HG03354 (cell line): ENCODE measurements around the gene CSF3.

ENCODE experiments used
- ATAC-seq: cut with Tn5 transposase; IDR thresholded peaks from one replicate; pipeline ENCODE4 v1.9.1; 2021; ENCODE audit warnings: mild to moderate bottlenecking; ENCODE audit not compliant: unreplicated experiment, poor library complexity, severe bottlenecking

The CSF3 gene

DNA sequence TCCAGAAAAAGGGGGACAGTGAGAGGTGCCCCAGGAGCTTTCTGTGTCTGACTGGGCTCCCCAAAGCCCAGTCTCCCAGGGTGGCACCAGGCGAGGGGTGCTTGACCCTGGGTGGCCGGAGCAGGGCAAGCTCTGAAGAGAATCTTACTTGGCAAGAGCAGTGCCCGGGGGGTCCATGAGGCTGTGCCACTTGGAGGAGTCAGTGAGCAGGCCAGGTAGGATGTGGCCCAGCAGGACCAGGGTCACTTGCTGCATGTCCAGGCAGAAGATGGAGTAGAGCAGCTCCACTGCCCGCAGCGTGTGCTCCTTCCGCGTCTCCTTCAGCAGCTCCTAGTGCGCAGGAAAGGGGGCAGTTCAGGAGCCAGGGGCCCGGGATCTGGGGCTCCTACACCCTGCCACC is 7.3 kb downstream of the CSF3 start:
- no peak for ATAC-seq

DNA sequence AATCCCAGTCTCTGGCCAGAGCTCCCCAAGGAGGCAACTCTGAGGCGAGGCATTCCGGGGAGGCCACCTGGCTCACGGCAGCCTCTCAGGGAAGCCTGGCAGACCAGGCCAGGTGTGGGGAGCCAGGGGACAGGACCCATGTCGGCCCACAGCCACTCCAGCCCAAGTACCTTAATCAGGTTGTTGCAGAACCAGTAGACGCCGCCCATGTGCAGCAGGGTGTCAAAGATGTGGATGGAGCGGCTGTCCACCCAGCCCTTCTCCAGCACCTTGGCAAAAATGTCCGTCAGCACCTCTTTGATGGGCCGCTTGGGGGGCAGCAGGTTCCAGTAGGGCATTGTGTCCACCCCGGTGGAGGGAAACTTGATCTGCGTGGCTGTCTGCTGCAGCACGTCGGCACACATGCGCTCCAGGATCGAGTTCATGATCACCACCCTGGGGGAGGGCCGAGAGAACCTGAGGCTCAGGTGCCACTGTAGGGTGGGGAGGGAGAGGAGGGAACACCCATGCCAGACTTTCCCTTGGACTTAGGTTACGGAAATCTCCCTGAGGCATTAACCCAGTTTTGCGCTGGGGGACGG is 7.8 kb downstream of the CSF3 start:
- ATAC-seq, result no peak

- ATAC-seq, result no peak
These were observed 8.5 kb downstream of the CSF3 start for GRCh38 chr17:40023590-40024292.

DNA sequence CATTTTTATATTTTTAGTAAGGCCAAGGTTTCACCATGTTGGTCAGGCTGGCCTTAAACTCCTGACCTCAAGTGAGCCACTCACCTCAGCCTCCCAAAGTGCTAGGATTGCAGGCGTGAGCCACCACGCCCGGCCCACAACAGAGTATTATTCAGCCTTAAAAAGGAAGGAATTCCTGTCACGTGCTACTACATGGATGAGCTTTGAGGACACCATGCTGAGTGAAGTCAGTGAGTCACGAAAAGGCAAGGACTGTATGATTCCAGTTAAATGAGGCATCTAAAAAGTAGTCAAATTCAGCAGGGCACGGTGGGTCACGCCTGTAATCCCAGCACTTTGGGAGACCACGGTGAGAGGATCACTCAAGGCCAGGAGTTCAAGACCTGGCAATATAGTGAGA is 9.7 kb downstream of the CSF3 start:
- ATAC-seq, result no peak

DNA sequence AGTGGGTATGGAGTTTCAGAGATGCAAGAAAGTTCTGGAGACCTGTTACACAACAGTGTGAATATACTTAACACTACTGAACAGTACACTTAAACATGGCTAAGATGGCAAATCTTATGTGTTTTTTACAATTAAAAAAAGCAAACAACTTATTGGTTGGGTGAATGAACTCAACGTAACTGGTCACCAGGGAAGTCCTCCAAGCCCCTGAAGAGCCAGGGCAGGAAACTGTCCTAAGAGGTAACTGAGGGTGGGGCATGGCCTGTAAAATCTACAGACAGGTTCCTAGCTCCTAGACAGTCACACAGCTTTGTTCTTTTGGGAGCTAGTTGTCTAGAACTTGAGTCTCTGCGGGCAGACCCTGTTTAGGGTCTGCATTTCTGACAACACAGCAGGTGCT is 10.3 kb downstream of the CSF3 start:
- ATAC-seq, result no peak

GRCh38 chr17:40025991-40026815 is 11.0 kb downstream of the CSF3 start:
- ATAC-seq, result no peak

DNA sequence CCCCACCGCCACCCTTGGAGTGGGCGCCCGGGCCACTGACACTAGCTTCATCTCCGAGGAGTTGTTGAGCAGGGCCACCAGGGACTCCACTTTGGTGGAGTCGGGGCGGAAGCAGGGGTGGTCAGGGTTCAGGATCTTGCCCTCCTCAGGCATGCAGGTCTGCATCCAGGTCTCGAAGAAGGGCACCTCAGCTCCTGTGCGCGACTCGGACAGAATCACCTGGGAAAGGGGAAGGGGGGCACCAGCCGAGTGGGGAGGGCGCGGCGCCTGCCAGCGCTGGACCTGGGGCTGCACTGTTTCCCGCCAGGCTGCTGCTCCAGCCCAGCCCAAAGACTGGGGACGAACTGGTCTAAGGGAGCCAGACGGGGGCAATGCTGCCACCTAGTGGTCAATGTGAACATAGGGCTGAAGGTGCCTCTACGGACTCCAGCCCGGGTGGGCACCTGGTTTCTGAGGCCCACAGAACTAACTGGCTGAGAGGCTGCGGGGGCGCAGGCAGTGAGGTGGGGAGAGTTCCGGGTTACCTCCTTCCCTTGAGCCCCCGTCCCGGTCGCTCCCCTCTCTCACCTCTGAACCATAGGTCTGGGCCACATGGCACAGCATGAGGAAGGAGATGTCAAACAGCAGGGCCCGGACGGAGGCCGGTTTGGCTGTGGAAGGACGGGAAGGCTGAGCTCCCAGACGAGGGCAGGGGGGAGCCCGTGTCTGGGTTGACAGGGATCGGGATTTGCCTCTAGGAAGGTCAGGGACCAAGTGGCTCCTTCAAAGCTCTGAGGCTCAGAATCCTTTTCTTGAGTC is 11.8 kb downstream of the CSF3 start:
- no peak for ATAC-seq

DNA sequence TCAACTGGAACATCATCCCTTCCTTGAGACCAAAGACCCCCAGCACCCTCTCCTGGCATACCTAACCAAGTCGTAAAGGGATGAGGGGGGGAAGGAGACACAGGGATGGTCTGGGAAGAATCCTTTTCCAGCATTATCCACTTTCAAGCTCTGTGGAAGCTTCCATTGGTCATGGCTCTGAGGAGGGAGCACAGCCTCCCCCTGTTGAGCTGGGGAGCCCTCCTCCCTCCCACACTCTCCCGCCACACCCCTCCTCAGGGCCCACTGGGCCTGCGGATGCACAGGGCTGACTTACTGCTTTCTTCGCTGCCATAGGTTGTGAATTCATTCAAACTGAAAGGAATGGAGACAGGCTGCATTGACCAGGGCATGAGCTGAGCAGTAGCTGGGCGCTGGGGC is 12.4 kb downstream of the CSF3 start:
- no peak for ATAC-seq

DNA sequence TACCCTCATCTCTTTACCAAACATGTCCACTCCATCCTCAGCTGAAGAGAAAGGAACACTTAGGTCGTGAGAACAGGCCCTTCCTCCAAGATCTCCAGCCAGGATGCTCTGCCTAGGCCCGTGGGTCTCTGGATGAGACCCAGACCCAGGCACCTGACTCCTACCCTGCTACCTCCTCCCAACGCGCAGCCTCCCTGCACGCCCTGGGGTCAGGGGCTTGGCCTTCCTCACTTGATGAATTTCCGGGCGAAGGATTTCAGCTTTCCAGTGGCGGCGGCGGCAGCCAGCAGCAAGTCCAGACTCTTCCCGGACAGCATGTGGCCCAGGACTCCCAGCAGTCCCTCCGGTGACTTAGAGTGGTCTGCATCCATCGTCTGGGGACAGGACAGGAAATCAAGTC is 13.4 kb downstream of the CSF3 start:
- no peak for ATAC-seq

DNA sequence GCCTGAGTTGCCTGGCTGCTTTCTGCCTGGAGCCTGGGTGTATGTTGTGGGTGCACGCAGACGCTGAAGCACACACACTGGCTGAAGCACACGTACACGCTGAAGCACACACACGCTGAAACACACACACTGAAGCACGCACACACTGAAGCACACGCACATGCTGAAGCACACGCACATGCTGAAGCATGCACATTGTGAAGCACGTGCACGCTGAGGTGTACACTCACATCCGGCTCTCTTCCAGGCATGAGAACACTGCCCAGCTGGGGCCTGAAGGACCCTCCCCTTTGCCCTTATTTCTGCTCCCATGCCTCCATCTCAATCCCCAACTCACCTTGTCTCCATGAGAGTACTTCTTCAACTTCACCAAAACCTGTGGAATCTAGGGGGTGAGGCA is 16.5 kb downstream of the CSF3 start:
- ATAC-seq, result no peak

GRCh38 chr17:40032322-40033320 is 17.4 kb downstream of the CSF3 start:
- ATAC-seq, result no peak

DNA sequence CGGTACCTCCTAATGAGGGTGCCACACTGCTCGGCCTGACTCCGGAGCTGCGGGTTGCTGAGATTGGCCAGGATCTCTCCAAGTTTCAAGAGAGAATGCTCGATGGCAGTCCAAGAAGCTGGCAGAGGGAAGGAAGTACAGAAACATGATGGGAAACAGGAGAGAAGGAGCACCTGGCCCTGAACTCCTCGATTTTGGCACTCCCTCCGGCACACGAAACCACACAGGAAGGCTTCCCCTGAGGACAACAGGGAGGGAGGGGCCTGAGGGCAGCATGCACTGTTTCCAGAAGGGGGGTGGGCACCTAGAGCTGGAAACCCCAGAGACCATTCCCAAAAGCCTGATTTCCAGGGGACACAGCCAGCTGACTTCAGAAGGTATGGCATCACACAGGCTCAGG is 18.1 kb downstream of the CSF3 start:
- ATAC-seq, result no peak

GRCh38 chr17:40034426-40035161 is 19.4 kb downstream of the CSF3 start:
- ATAC-seq, result no peak

DNA sequence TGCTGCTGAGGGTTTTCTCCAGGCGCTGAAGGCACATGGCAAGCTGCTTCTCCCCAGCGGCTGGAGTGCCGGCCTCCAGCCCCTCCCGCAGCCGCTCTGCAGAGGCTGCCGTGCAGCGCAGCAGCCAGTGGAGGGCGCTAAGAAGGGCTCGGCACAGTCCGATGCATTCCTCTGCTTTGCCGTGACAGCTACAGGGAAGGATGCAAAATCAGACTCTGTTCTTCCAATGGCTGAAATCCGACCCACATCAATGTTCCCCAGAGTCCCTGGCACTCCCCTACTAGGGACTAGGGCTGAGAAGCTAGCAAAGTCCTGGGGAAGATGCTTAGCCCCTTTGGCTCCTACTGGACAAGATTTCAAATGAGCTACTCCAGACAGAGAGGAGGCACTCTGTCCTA is 19.9 kb downstream of the CSF3 start:
- ATAC-seq, result no peak

DNA sequence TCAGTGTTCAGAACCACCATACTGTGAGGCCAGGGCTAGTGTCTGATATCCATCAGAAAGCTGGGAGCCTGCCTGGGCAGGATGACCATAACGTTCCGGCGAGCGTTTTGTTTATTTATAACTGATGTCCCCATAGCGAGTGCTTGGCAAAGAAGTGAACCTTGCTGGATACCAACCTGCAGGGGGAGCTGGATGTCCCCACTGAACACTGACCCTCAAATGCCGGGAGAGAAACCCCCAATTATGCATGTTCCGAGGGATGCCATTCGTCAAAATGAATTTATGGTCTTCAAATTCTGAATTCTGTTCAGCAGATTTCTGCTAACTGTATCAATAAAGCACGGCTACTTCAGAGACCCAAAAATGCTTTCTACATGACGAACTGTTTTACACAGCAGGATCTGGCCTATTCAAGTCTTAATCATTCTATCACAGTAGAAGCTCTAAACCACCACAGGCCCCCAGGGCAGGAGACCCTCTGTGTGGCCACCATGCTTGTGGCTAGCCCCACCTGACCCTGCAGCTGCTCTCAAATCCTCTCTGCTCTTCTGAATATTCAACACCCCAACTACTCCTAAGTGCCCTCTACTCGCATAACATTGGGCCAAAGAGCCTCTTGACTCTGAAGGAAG is 23.8 kb downstream of the CSF3 start:
- ATAC-seq, result no peak

GRCh38 chr17:40041196-40041595 is 26.0 kb downstream of the CSF3 start:
- no peak for ATAC-seq

DNA sequence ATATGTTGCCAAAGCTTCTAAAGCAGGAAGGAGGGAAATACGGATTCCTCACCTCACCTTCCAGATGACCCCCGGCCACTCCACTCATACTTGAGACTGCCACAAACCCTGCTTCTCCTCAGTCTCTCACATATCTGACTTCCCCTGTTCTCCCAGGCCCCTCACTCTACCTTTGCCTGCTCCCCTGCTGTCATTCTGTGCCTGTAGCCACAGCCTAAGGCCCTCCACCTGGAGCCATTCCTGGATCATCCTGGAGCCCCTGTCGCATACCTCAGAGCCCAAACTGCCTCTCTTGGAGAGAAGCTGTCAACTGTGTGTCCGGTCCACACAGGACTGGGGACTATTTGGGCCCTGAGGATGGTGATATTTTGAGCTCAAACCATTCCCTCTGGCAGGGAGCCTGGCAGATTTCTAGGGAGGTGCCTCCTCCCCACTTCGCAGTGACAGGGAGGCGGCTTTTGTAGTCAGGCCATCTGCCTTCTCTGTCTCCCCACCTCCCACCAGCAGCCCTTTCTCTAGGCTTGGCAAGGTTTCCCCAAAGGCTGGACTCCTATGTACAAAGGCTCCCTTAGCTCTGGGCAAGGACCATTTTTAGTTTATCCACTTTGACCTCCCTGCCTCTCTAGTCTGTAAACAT is 41.3 kb downstream of the CSF3 start:
- ATAC-seq, result no peak
